B cell (primary cell): Measurements from ENCODE around the gene FOXF1. TPM values are rescaled to one million over a fixed set of nuclear protein-coding genes. Genes with fewer than 3 reads are reported as not detected.

Source experiments
- ATAC-seq: fragments of 200-7000 bp; cut with Tn5 transposase; one replicate; pipeline ENCODE4 v1.10.0; 2021; ENCODE audit warnings: low read depth, mild to moderate bottlenecking, moderate number of reproducible peaks, moderate library complexity
- CTCF ChIA-PET: fragments of 350-600 bp; sonication (Branson Sonifier 250); formaldehyde crosslinking; loops from one replicate; lab custom pipeline; 2021; ENCODE audit warnings: antibody characterized with exemption, inconsistent platforms; lab: Charles Lee
- POLR2A ChIA-PET: fragments of 350-600 bp; sonication (Branson Sonifier 250); formaldehyde crosslinking; loops from one replicate; lab custom pipeline; 2021; ENCODE audit warnings: antibody characterized with exemption; lab: Charles Lee
- DNase-seq: peaks from one replicate; pipeline ENCODE4 v3.0.0; 2013
- H2AFZ ChIP-seq: 2 replicates; pipeline ENCODE4 v1.6.1; 2012; ENCODE audit warnings: mild to moderate bottlenecking, low read depth, low read length; ENCODE audit not compliant: insufficient read depth, poor library complexity, severe bottlenecking
- H3K27ac ChIP-seq, 2 donors: 1 replicate in 1 of 2; 2 replicates in 1 of 2; pipeline ENCODE4 v1.5.1; 2012 to 2013; ENCODE audit warnings: low read length in 2 of 2, mild to moderate bottlenecking in 2 of 2, moderate library complexity in 1 of 2
- H3K27me3 ChIP-seq, 4 experiments: fragments of 200-600 bp in 1 of 4; sonication (generic) in 1 of 4; replicated peaks in 1 of 4; 1 replicate in 2 of 4; 2 replicates in 2 of 4; pipeline versions ENCODE4 v1.6.1 to v1.7.0; 2013 to 2016; ENCODE audit warnings: low read length in 3 of 4, mild to moderate bottlenecking in 2 of 4, mixed read lengths in 1 of 4, moderate library complexity in 1 of 4; ENCODE audit not compliant: insufficient read depth in 4 of 4, control insufficient read depth in 3 of 4; ENCODE audit errors: control extremely low read depth in 1 of 4
- H3K36me3 ChIP-seq, 2 experiments: replicated peaks in 1 of 2; 1 replicate in 1 of 2; 2 replicates in 1 of 2; pipeline versions ENCODE4 v1.6.1 to v1.7.1; 2013; ENCODE audit warnings: low read length in 1 of 2; ENCODE audit not compliant: insufficient read depth in 2 of 2, control insufficient read depth in 1 of 2; ENCODE audit errors: control extremely low read depth in 1 of 2, extremely low read depth in 1 of 2
- H3K4me1 ChIP-seq, 2 donors: fragments of 200-600 bp in 1 of 2; sonication (generic) in 1 of 2; 1 replicate in 1 of 2; 2 replicates in 1 of 2; pipeline versions ENCODE4 v1.5.1 to v1.6.1; 2013 to 2017; ENCODE audit warnings: low read length in 2 of 2; ENCODE audit not compliant: control insufficient read depth in 2 of 2, insufficient read depth in 2 of 2
- H3K4me2 ChIP-seq: replicated peaks from 2 replicates; pipeline ENCODE3; 2012; ENCODE audit warnings: mild to moderate bottlenecking, low read depth, low read length; ENCODE audit not compliant: poor library complexity, severe bottlenecking
- H3K4me3 ChIP-seq, 5 experiments: fragments of 200-600 bp in 1 of 5; sonication (generic) in 1 of 5; 1 replicate in 3 of 5; 2 replicates in 2 of 5; pipeline versions ENCODE4 v1.5.1 to v1.7.0; 2011 to 2016; ENCODE audit warnings: low read length in 4 of 5, mild to moderate bottlenecking in 4 of 5, low read depth in 2 of 5, control low read depth in 1 of 5, moderate library complexity in 1 of 5; ENCODE audit not compliant: insufficient read depth in 1 of 5; ENCODE audit errors: control extremely low read depth in 1 of 5, extremely low read depth in 1 of 5
- H3K79me2 ChIP-seq: fragments of 200-600 bp; sonication (generic); one replicate; pipeline ENCODE4 v1.6.0; 2016; ENCODE audit warnings: low read length; ENCODE audit not compliant: control insufficient read depth, insufficient read depth
- H3K9ac ChIP-seq: fragments of 200-600 bp; sonication (generic); 2 replicates; pipeline ENCODE4 v1.6.1; 2017; ENCODE audit warnings: mild to moderate bottlenecking, low read length, moderate library complexity
- H3K9me3 ChIP-seq, 3 donors: one replicate each; pipeline versions ENCODE4 v1.6.1 to v1.7.1; 2013; ENCODE audit warnings: low read length in 2 of 3; ENCODE audit not compliant: control insufficient read depth in 2 of 3, insufficient read depth in 1 of 3; ENCODE audit errors: control extremely low read depth in 1 of 3
- H4K20me1 ChIP-seq: 2 replicates; pipeline ENCODE4 v1.6.0; 2012; ENCODE audit warnings: mild to moderate bottlenecking, low read length; ENCODE audit not compliant: insufficient read depth, control insufficient read depth, poor library complexity, severe bottlenecking
- H3K27ac Mint-ChIP-seq: one replicate; pipeline ENCODE4 v1.8.0; 2021; ENCODE audit warnings: mixed read lengths
- H3K27me3 Mint-ChIP-seq: one replicate; pipeline ENCODE4 v1.8.0; 2021; ENCODE audit warnings: mixed read lengths
- H3K4me1 Mint-ChIP-seq: one replicate; pipeline ENCODE4 v1.8.0; 2021; ENCODE audit warnings: mixed read lengths
- H3K4me3 Mint-ChIP-seq: one replicate; pipeline ENCODE4 v1.8.0; 2021; ENCODE audit warnings: mixed read lengths
- H3K9me3 Mint-ChIP-seq: one replicate; pipeline ENCODE4 v1.8.0; 2022; ENCODE audit warnings: mixed read lengths; ENCODE audit not compliant: insufficient read depth
- CTCF ChIP-seq: fragments of 200-600 bp; IDR thresholded peaks from one replicate; pipeline ENCODE4 v1.8.0; 2022; ENCODE audit warnings: antibody characterized with exemption, mild to moderate bottlenecking
- EZH2 ChIP-seq: IDR thresholded peaks from 2 replicates; pipeline ENCODE4 v1.6.1; 2012; ENCODE audit warnings: borderline replicate concordance, low read depth, mild to moderate bottlenecking, moderate library complexity, low read length; ENCODE audit not compliant: insufficient read depth, poor library complexity, severe bottlenecking
- WGBS: methylation state at CpG from one replicate; pipeline ENCODE4 v1.1.5; 2013; ENCODE audit warnings: missing lambda C conversion rate; ENCODE audit not compliant: insufficient coverage; 5-methylcytosine and 5-hydroxymethylcytosine counted together
- intact Hi-C: fragments of 100-400 bp; cut with micrococcal nuclease; formaldehyde crosslinking; loops from one replicate; pipeline ENCODE4 v1.10.0; 2022
- polyA plus RNA-seq: library from polyadenylated mRNA; depleted of rRNA; stranded (reverse); fragments of >200 nt; gene quantifications from 2 replicates; pipeline ENCODE4 v1.2.3, GENCODE V29; 2012
- total RNA-seq, 2 donors: library from RNA; stranded (reverse); fragments of 120-200 nt in 1 of 2; gene quantifications; 1 replicate in 1 of 2; 2 replicates in 1 of 2; pipeline versions ENCODE4 v1.2.3 to v1.2.4, GENCODE V29; 2013 to 2022

The FOXF1 gene
- total and polyA plus RNA-seq, 2 donors (not counting 1 experiment from before 2014, with no cell fraction given), result not detected

DNA sequence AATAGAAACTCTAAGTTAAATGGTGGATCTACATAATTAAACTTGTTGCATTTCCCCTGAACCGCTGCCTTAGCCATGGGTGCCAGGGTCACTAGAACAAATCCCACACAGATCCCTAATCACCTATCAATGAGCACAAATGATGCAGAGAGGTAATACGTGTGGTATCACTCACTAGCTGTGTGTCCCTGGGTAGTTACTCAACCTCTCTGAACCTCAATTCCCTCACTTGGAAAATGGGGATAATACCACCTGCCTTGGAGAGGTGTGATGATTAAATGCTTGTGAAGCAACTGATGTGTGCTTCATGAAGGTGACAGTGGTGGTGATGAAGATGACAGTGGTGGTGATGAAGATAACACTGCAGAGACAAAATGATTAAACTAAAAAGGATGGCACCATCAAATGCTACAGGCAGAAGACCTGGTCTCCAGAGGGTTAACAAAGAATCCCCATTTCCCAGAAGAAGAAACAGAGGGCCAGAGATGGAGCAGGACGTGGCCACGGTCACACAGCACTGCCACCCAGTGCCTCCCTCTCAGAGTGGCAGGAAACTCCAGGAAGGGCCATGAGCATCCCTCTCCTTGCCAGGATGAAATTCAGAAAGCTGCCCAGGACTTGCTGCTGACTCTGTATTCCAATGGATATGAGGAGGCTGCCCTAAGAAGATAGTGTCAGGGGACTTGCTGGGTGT is 17.9 kb upstream of the FOXF1 start:
- H3K79me2 ChIP-seq, result no peaks in the 10 kb centered on the region
- H3K36me3 ChIP-seq, result no peaks in the 10 kb centered on the region
- Mint-ChIP-seq H3K27me3 (peaks cover 70% of the 10 kb centered on the region), H3K27ac (no peak overlapping the region), H3K4me1 (no peaks in the 10 kb centered on the region), H3K9me3 (no peaks in the 10 kb centered on the region), H3K4me3 (no peak overlapping the region)
- H3K27me3 ChIP-seq, result peaks cover 0 to 60% (median 36%) of the 10 kb centered on the region in 4 experiments
- ChIA-PET POLR2A (no interaction called here), CTCF (interaction anchor here (0.9 kb wide), 1 partner anchor 73 kb away, joined by 3 read pairs; no protein-coding TSS in a partner anchor)
- intact Hi-C loops, result no loop called here
- no peak overlapping the region for H3K4me2 ChIP-seq
- no peak overlapping the region for H3K9ac ChIP-seq
- 64% methylated on average over 2 of the region's 4 CpGs for WGBS
- H4K20me1 ChIP-seq, result no peaks in the 10 kb centered on the region
- H3K27ac ChIP-seq, result no peak overlapping the region
- no peak overlapping the region for H3K4me3 ChIP-seq
- TF ChIP-seq EZH2 (no peak), CTCF (no peak)
- peaks cover 0 to 5% of the 10 kb centered on the region in 2 donors for H3K4me1 ChIP-seq
- peaks cover 0 to 13% (median 0%) of the 10 kb centered on the region in 3 donors for H3K9me3 ChIP-seq
- ATAC-seq (no peak), DNase-seq (no peak)
- H2AFZ ChIP-seq, result no peak overlapping the region

GRCh38 chr16:86492961-86493629 is 17.2 kb upstream of the FOXF1 start:
- ATAC-seq, result no peak
- no peak overlapping the region for H3K27ac ChIP-seq
- H3K9ac ChIP-seq, result no peak overlapping the region
- DNase-seq, result no peak
- POLR2A ChIA-PET, result no interaction called here
- no peaks in the 10 kb centered on the region for H3K4me1 Mint-ChIP-seq
- intact Hi-C loops, result no loop called here
- WGBS, result 28% methylated on average over 7 of the region's 9 CpGs
- H3K36me3 ChIP-seq, result no peaks in the 10 kb centered on the region
- no peak overlapping the region for H3K4me2 ChIP-seq
- no peaks in the 10 kb centered on the region for H3K79me2 ChIP-seq
- H3K27ac Mint-ChIP-seq, result no peak overlapping the region
- H2AFZ ChIP-seq, result no peak overlapping the region
- peaks cover 0 to 65% (median 37%) of the 10 kb centered on the region in 4 experiments for H3K27me3 ChIP-seq
- no peaks in the 10 kb centered on the region for H3K9me3 Mint-ChIP-seq
- no peak overlapping the region for H3K4me3 Mint-ChIP-seq
- peaks cover 0 to 5% of the 10 kb centered on the region in 2 donors for H3K4me1 ChIP-seq
- H4K20me1 ChIP-seq, result no peaks in the 10 kb centered on the region
- no peak overlapping the region for H3K4me3 ChIP-seq
- H3K9me3 ChIP-seq, result peaks cover 0 to 14% (median 0%) of the 10 kb centered on the region in 3 donors
- H3K27me3 Mint-ChIP-seq, result peaks cover 67% of the 10 kb centered on the region
- TF ChIP-seq EZH2 (no peak), CTCF (no peak)
- CTCF ChIA-PET, result interaction anchor here (0.9 to 1.0 kb wide), 2 partner anchors 27 to 72 kb away, joined by 3 read pairs; no protein-coding TSS in a partner anchor
